ENCODE measurements around the gene MIGA1.

Gene MIGA1

GRCh38 chr1:77850082-77850481, 70.6 kb downstream of the MIGA1 start:
- no peak overlapping the region for H3K4me3 ChIP-seq (ENCODE audit: low read length)
- no peak for DNase-seq (ENCODE audit: low read depth)
- TF ChIP-seq, protein P1, sequence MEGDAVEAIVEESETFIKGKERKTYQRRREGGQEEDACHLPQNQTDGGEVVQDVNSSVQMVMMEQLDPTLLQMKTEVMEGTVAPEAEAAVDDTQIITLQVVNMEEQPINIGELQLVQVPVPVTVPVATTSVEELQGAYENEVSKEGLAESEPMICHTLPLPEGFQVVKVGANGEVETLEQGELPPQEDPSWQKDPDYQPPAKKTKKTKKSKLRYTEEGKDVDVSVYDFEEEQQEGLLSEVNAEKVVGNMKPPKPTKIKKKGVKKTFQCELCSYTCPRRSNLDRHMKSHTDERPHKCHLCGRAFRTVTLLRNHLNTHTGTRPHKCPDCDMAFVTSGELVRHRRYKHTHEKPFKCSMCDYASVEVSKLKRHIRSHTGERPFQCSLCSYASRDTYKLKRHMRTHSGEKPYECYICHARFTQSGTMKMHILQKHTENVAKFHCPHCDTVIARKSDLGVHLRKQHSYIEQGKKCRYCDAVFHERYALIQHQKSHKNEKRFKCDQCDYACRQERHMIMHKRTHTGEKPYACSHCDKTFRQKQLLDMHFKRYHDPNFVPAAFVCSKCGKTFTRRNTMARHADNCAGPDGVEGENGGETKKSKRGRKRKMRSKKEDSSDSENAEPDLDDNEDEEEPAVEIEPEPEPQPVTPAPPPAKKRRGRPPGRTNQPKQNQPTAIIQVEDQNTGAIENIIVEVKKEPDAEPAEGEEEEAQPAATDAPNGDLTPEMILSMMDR (IDR thresholded peaks at IDR 0.05; ENCODE audit: insufficient read depth, low read depth, low read length, missing control alignments): no peak

DNA sequence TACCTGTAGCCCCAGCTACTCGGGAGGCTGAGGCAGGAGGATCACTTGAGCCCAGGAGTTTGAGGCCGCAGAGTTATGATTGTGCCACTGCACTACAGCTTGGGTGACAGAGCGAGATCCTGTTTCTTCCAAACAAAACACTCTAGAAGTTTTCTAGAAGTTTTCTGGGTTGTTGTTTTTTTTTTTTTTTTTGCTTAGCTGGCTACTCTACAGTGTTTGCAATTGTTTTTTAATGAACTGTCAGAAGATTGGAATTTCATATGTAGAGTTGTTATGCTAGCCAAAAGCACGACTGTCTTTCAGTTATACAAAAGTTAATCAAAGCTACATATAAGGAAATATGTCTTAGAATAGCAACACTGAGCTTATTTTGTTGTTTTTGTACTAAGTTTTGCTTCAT, 78.1 kb downstream of the MIGA1 start:
- H3K4me3 ChIP-seq (ENCODE audit: low read length): no peak overlapping the region
- DNase-seq (ENCODE audit: low read depth): no peak
- TF ChIP-seq, protein P1 (IDR thresholded peaks at IDR 0.05; ENCODE audit: insufficient read depth, low read depth, low read length, missing control alignments): no peak

DNA sequence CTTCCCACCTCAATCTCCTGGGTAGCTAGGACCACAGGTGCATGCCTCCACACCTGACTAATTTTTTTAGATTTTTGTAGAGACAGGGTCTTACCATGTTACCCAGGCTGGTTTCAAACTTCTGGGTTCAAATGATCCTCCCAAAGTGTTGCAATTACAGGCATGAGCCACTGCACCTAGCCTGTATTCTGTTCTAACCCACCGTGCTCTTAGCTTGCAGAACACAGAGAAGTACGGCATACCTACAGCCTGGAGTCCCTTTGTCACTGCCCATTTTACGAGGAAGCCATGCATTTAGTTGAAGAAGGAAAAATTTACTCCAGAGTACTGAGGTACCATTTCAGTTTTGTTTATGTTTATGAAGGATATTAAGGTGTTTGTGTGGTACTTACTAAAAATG, 79.3 kb downstream of the MIGA1 start:
- no peak for DNase-seq (ENCODE audit: low read depth)
- TF ChIP-seq, protein P1 (IDR thresholded peaks at IDR 0.05; ENCODE audit: insufficient read depth, low read depth, low read length, missing control alignments): no peak
- H3K4me3 ChIP-seq (ENCODE audit: low read length): no peak overlapping the region

GRCh38 chr1:77859248-77859647, 79.8 kb downstream of the MIGA1 start:
- H3K4me3 ChIP-seq (ENCODE audit: low read length): no peak overlapping the region
- TF ChIP-seq, protein P1 (IDR thresholded peaks at IDR 0.05; ENCODE audit: insufficient read depth, low read depth, low read length, missing control alignments): no peak
- DNase-seq (ENCODE audit: low read depth): no peak

GRCh38 chr1:77866296-77866695, 86.8 kb downstream of the MIGA1 start:
- H3K4me3 ChIP-seq (ENCODE audit: low read length): no peak overlapping the region
- TF ChIP-seq, protein P1 (IDR thresholded peaks at IDR 0.05; ENCODE audit: insufficient read depth, low read depth, low read length, missing control alignments): no peak
- peak; percentile 24 for DNase-seq (ENCODE audit: low read depth)

GRCh38 chr1:77872645-77873044, 93.2 kb downstream of the MIGA1 start:
- H3K4me3 ChIP-seq (ENCODE audit: low read length): no peak overlapping the region
- no peak for DNase-seq (ENCODE audit: low read depth)
- TF ChIP-seq, protein P1 (IDR thresholded peaks at IDR 0.05; ENCODE audit: insufficient read depth, low read depth, low read length, missing control alignments): no peak

DNA sequence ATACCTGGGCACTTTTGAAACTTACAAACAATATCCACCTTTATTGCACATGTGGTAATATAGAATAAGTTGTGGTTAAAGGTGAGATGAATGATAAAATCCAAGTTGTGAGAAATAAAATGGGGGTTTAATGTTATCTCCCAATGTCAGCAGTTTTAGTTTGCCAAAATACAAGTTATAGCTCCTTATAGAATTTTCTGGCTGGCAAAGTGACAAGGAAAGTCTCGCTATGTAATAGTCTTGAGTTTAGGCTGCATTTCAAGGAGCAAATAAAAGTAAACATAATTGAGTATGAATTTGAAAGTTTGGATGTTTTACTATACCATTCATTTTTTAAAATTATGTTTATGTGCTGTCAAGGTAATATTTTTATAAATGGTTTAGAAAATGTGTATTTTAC, 94.0 kb downstream of the MIGA1 start:
- TF ChIP-seq, protein P1 (IDR thresholded peaks at IDR 0.05; ENCODE audit: insufficient read depth, low read depth, low read length, missing control alignments): no peak
- no peak overlapping the region for H3K4me3 ChIP-seq (ENCODE audit: low read length)
- DNase-seq (ENCODE audit: low read depth): no peak

Measured in epithelial cell of esophagus (primary cell).